ENCODE data around the gene CLCNKB. TPM values are rescaled to one million over a fixed set of nuclear protein-coding genes. Genes with fewer than 3 reads are reported as not detected.

The CLCNKB gene
- total and polyA plus RNA-seq, 2 of the 4 experiments (the other 2 are of a cell fraction) = 0.09 TPM; not detected in 1

DNA sequence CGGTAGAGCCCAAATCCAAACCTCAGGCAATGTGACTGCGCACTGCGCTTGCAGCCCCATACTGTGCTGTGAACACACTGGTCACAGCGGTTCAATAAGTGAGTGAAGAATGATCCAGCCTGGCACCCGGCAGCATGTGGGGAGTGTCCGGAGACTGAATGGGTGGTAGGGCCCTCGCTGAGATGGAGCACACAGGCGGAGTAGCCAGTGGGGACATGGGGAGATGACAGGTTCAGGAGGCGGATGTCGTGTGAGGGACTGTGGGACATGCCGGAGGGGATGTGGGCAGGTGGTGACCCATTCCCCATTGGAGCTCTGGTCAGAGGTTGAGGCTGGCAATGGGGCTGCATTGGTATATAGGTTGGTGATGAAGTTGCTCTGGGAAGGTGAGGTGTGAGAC is 33.9 kb upstream of the CLCNKB start:
- no TSS peak for BruUV-seq (replicated peaks)
- CTCF ChIA-PET = interaction anchor here (0.8 kb wide), 1 partner anchor 232 kb away, joined by 3 read pairs; no protein-coding TSS in a partner anchor

More for the DNA sequence above, 33.9 kb upstream of the CLCNKB start:
- H3K9me1 ChIP-seq (ENCODE audit: insufficient read depth, low read length) = no peaks in the 10 kb centered on the region; the same call in 1 of the 2 replicates
- dilution Hi-C loops (cut with HindIII; ENCODE audit: low sequenced_read_pairs, unreplicated experiment) = no loop called here
- H3K14ac ChIP-seq (replicated peaks; ENCODE audit: low read depth, low read length) = no peak overlapping the region
- H4K8ac ChIP-seq (ENCODE audit: low read depth in 2 of 2, low read length in 2 of 2) = no peak overlapping the region
- no peak overlapping the region for H2BK20ac ChIP-seq (ENCODE audit: low read depth, low read length)
- H4K5ac ChIP-seq (ENCODE audit: low read depth, low read length) = no peak overlapping the region
- no peak overlapping the region for H3K18ac ChIP-seq (ENCODE audit: low read depth, low read length)
- H3K4me2 ChIP-seq (ENCODE audit: low read depth, low read length) = no peak overlapping the region
- no peak overlapping the region for H3K56ac ChIP-seq (ENCODE audit: extremely low read depth, insufficient read depth, low read length)
- H2BK5ac ChIP-seq (ENCODE audit: low read depth, low read length, poor library complexity, severe bottlenecking) = no peak overlapping the region
- no peak overlapping the region for H2AFZ ChIP-seq (replicated peaks; ENCODE audit: low read length, poor library complexity)
- no peak overlapping the region for H3K9ac ChIP-seq (ENCODE audit: low read depth, low read length)
- no peak overlapping the region for H3K4ac ChIP-seq (ENCODE audit: low read depth, low read length)
- peaks cover 9% of the 10 kb centered on the region for H3K4me1 ChIP-seq (ENCODE audit: control insufficient read depth, insufficient read depth, low read length)
- POLR2A ChIA-PET (ENCODE audit: unreplicated experiment) = no interaction called here
- H3K9me3 ChIP-seq (ENCODE audit: control insufficient read depth, insufficient read depth, low read length) = no peaks in the 10 kb centered on the region
- no peaks in the 10 kb centered on the region for H3K79me1 ChIP-seq (ENCODE audit: low read depth in 1 of 2, low read length in 2 of 2)
- no peak overlapping the region for H3K27ac ChIP-seq (ENCODE audit: insufficient read depth, low read length)
- H3K27me3 ChIP-seq (ENCODE audit: control insufficient read depth, insufficient read depth, low read length) = peaks cover 2% of the 10 kb centered on the region; the same call in 1 of the 2 replicates
- in situ Hi-C loops (cut with MboI; ENCODE audit: low sequenced_read_pairs) = no loop called here
- H3K23ac ChIP-seq (ENCODE audit: low read depth, low read length) = no peak overlapping the region
- 0 out of 2 replicates have a peak, but pooled peaks cover 4% of the 10 kb centered on the region for H4K20me1 ChIP-seq (ENCODE audit: insufficient read depth, low read length)
- H2BK120ac ChIP-seq (ENCODE audit: low read depth, low read length) = no peak overlapping the region
- no peak overlapping the region for H2BK15ac ChIP-seq (ENCODE audit: low read depth, low read length)
- no peak overlapping the region for H2AK9ac ChIP-seq (replicated peaks; ENCODE audit: low read depth, low read length, poor library complexity)
- WGBS, 2 experiments (ENCODE audit: extremely low coverage in 2 of 2, insufficient read length in 1 of 2) = 84% methylated on average over 9 of the region's 11 CpGs; no CpG with 5 or more reads in 1 of the 2 experiments
- H3K36me3 ChIP-seq (ENCODE audit: control insufficient read depth, insufficient read depth, low read length) = no peaks in the 10 kb centered on the region
- ATAC-seq (ENCODE audit: low read depth) (no peak), DNase-seq (no peak)
- no peak overlapping the region for H3K4me3 ChIP-seq (ENCODE audit: insufficient read depth, low read depth, low read length)
- TF ChIP-seq, protein P1, sequence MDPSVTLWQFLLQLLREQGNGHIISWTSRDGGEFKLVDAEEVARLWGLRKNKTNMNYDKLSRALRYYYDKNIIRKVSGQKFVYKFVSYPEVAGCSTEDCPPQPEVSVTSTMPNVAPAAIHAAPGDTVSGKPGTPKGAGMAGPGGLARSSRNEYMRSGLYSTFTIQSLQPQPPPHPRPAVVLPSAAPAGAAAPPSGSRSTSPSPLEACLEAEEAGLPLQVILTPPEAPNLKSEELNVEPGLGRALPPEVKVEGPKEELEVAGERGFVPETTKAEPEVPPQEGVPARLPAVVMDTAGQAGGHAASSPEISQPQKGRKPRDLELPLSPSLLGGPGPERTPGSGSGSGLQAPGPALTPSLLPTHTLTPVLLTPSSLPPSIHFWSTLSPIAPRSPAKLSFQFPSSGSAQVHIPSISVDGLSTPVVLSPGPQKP (IDR thresholded peaks at IDR 0.05; ENCODE audit: borderline replicate concordance, low read depth, low read length) = no peak
- no peak for TF ChIP-seq BHLHE40 (IDR thresholded peaks at IDR 0.05; ENCODE audit: low read depth, low read length)
- TF ChIP-seq SMC3 (IDR thresholded peaks at IDR 0.05; ENCODE audit: low read depth, low read length) = no peak
- TF ChIP-seq, protein P2, sequence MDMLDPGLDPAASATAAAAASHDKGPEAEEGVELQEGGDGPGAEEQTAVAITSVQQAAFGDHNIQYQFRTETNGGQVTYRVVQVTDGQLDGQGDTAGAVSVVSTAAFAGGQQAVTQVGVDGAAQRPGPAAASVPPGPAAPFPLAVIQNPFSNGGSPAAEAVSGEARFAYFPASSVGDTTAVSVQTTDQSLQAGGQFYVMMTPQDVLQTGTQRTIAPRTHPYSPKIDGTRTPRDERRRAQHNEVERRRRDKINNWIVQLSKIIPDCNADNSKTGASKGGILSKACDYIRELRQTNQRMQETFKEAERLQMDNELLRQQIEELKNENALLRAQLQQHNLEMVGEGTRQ (IDR thresholded peaks at IDR 0.05; ENCODE audit: low read depth, low read length) = no peak
- no peak for TF ChIP-seq CEBPB (IDR thresholded peaks at IDR 0.05; ENCODE audit: low read depth, low read length)
- no peak for TF ChIP-seq MXI1 (IDR thresholded peaks at IDR 0.05; ENCODE audit: borderline replicate concordance, low read depth, low read length)
- no peak for TF ChIP-seq RCOR1 (IDR thresholded peaks at IDR 0.05; ENCODE audit: insufficient replicate concordance, low read length)
- TF ChIP-seq POLR2A (IDR thresholded peaks at IDR 0.05; ENCODE audit: low read depth, low read length) = no peak
- TF ChIP-seq RFX5 (IDR thresholded peaks at IDR 0.05; ENCODE audit: low read depth, low read length) = no peak
- no peak for TF ChIP-seq NFE2L2 (IDR thresholded peaks at IDR 0.05; ENCODE audit: low read depth, low read length)
- no peak for TF ChIP-seq RAD21 (IDR thresholded peaks at IDR 0.05; ENCODE audit: low read length)
- TF ChIP-seq MAZ (IDR thresholded peaks at IDR 0.05; ENCODE audit: borderline replicate concordance, low read depth, low read length) = no peak
- TF ChIP-seq MAFK (IDR thresholded peaks at IDR 0.05; ENCODE audit: low read depth, low read length) = no peak
- TF ChIP-seq, protein P3, sequence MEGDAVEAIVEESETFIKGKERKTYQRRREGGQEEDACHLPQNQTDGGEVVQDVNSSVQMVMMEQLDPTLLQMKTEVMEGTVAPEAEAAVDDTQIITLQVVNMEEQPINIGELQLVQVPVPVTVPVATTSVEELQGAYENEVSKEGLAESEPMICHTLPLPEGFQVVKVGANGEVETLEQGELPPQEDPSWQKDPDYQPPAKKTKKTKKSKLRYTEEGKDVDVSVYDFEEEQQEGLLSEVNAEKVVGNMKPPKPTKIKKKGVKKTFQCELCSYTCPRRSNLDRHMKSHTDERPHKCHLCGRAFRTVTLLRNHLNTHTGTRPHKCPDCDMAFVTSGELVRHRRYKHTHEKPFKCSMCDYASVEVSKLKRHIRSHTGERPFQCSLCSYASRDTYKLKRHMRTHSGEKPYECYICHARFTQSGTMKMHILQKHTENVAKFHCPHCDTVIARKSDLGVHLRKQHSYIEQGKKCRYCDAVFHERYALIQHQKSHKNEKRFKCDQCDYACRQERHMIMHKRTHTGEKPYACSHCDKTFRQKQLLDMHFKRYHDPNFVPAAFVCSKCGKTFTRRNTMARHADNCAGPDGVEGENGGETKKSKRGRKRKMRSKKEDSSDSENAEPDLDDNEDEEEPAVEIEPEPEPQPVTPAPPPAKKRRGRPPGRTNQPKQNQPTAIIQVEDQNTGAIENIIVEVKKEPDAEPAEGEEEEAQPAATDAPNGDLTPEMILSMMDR (conservative IDR thresholded peaks at IDR 0.05; ENCODE audit: low read depth, low read length) = no peak
- TF ChIP-seq CHD1 (IDR thresholded peaks at IDR 0.05; ENCODE audit: low read depth, low read length) = no peak
- no peak for TF ChIP-seq FOS (IDR thresholded peaks at IDR 0.05; ENCODE audit: low read depth, low read length)
- no peak overlapping the region for H2AK5ac ChIP-seq (ENCODE audit: low read depth, low read length)
- intact Hi-C loops (cut with micrococcal nuclease) = loop anchor here (1.0 to 5.0 kb wide), 3 partner anchors 23 to 217 kb away; no protein-coding TSS in a partner anchor
- no peak overlapping the region for H4K91ac ChIP-seq (ENCODE audit: insufficient read depth, low read depth, low read length)
